Right lobe of liver (tissue), 6 donors: Measurements from ENCODE around the gene EDEM3. TPM values are rescaled to one million over a fixed set of nuclear protein-coding genes. Genes with fewer than 3 reads are reported as not detected.

Experiments
- ATAC-seq, 4 donors: fragments of 200-7000 bp; cut with Tn5 transposase; one replicate each; pipeline ENCODE4 v1.9.1; 2020; ENCODE audit warnings: mild to moderate bottlenecking in 4 of 4, moderate library complexity in 4 of 4
- DNase-seq, 3 donors: peaks; one replicate each; pipeline ENCODE4 v3.0.0-alpha.2; 2020
- H3K27ac ChIP-seq, 3 donors: fragments of 200-600 bp; one replicate each; pipeline ENCODE4 v1.8.0; 2022
- H3K27me3 ChIP-seq, 2 donors: fragments of 200-600 bp; one replicate each; pipeline ENCODE4 v1.8.0; 2022
- H3K36me3 ChIP-seq, 4 donors: fragments of 200-600 bp; sonication (generic) in 1 of 4; one replicate each; pipeline versions ENCODE4 v1.5.1 to v1.8.0; 2017 to 2022; ENCODE audit warnings: control low read depth in 1 of 4
- H3K4me1 ChIP-seq, 4 donors: fragments of 200-600 bp; sonication (generic) in 1 of 4; one replicate each; pipeline versions ENCODE4 v1.5.1 to v1.8.0; 2017 to 2022; ENCODE audit warnings: control low read depth in 1 of 4
- H3K4me3 ChIP-seq, 3 donors: fragments of 200-600 bp; one replicate each; pipeline ENCODE4 v1.8.0; 2022
- H3K9me3 ChIP-seq, 4 donors: fragments of 200-600 bp; sonication (generic) in 1 of 4; one replicate each; pipeline versions ENCODE4 v1.5.1 to v1.8.0; 2017 to 2022; ENCODE audit warnings: control low read depth in 1 of 4
- CTCF ChIP-seq, 4 donors: fragments of 200-600 bp in 3 of 4; fragments of 450-650 bp in 1 of 4; IDR thresholded peaks; one replicate each; pipeline versions ENCODE4 v1.5.1 to v1.8.0; 2016 to 2022; ENCODE audit warnings: antibody characterized with exemption in 4 of 4, mild to moderate bottlenecking in 2 of 4
- POLR2A ChIP-seq: fragments of 450-650 bp; IDR thresholded peaks from one replicate; pipeline ENCODE4 v1.6.1; 2017; ENCODE audit warnings: antibody characterized with exemption, mild to moderate bottlenecking
- WGBS: methylation state at CpG from one replicate; pipeline ENCODE4 v1.1.6; 2018; ENCODE audit warnings: low coverage, low lambda C conversion rate; ENCODE audit not compliant: insufficient coverage; ENCODE audit errors: missing lambda C conversion rate; 5-methylcytosine and 5-hydroxymethylcytosine counted together
- intact Hi-C, 2 donors: fragments of 100-400 bp; cut with DNase I; formaldehyde crosslinking; loops; one replicate each; pipeline versions ENCODE4 v1.11.2 to v1.14.1; 2022
- total RNA-seq, 6 experiments: library from RNA; depleted of rRNA in 2 of 6; stranded (reverse); fragments of >200 nt in 2 of 6; fragmentation: NEBNext Ultra II Directional in 3 of 6; extraction: Animal tissue kit (Norgen Biotek cat#: 25700) in 3 of 6; gene quantifications; one replicate each; pipeline versions ENCODE4 v1.1.0 to v1.2.4, GENCODE V29; 2016 to 2023
- donor health status: DM: no; HTN: yes; CAD: no.
- donor health status: DM: no; HTN: no; CAD: no.
- donor health status: DM: no; HTN: no; CAD: no.
- donor health status: DM: no; HTN: yes; CAD: no.
- donor health status: DM: no; HTN: yes; CAD: no.

The EDEM3 gene
- total RNA-seq, 6 experiments from 2014 or later = 18.5 to 36.4 (median 31.0) TPM

DNA sequence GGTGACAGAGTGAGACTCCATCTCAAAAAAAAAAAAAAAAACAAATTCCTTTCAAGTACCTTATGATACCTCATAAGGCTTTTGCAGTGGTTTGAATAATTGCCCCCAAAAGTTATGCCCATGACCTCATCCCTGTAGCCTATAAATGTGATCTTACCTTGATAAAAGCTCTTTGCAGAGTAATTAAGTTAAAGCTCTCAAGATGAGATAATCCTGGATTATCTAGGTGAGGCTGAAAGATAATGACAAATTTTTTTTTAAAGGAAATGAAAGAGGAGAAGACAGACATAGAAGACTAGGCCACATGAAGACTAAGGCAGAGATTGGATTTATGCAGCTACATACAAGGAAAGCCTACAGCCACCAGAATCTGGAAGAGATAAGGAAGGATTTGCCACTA lies 20.7 kb upstream of the EDEM3 start:
- intact Hi-C loops = no loop called here
- DNase-seq = no peak
- Histone ChIP-seq H3K9me3 (no peaks in the 10 kb centered on the region), H3K4me3 (no peak overlapping the region), H3K27ac (no peak overlapping the region), H3K4me1 (no peaks in the 10 kb centered on the region), H3K36me3 (no peaks in the 10 kb centered on the region), H3K27me3 (no peaks in the 10 kb centered on the region)
- ATAC-seq = no peak
- TF ChIP-seq POLR2A (no peak), CTCF (IDR thresholded peaks at IDR 0.05) (no peak)

DNA sequence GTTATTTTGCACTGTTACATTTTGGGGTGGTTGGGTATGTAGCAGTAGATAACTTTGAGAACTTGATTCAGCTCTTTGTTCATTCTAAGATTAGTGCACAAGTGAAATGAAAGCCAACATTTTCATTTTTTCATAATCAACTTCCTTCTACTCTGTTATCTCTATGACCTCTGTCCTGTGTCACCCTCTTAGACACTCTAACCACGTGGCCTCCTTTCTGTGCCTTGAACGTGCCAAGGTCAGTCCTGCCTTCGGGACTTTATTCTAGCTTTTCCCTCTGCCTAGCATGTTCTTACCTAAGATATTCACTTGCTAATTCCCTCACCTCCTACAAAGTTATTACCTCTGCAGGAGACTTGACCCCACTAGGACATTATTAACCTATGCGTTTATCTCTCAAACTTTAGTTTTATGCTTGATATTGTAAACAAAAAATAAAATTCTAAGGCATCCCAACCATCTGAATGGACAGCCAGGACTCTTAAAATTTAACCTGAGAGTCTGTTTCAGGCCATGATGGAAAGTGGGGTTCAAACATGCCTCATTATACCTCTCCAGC lies 19.2 kb upstream of the EDEM3 start:
- H3K9me3 ChIP-seq = no peaks in the 10 kb centered on the region
- no peaks in the 10 kb centered on the region for H3K27me3 ChIP-seq
- TF ChIP-seq POLR2A = no peak
- TF ChIP-seq CTCF (IDR thresholded peaks at IDR 0.05) = no peak
- no peak overlapping the region for H3K27ac ChIP-seq
- no peaks in the 10 kb centered on the region for H3K4me1 ChIP-seq
- no peaks in the 10 kb centered on the region for H3K36me3 ChIP-seq
- 35% methylated on average over 4 of the region's 4 CpGs for WGBS
- intact Hi-C loops = no loop called here
- ATAC-seq (peak; percentile 46 to 73 (median 51)), DNase-seq (no peak)
- H3K4me3 ChIP-seq = no peak overlapping the region

DNA sequence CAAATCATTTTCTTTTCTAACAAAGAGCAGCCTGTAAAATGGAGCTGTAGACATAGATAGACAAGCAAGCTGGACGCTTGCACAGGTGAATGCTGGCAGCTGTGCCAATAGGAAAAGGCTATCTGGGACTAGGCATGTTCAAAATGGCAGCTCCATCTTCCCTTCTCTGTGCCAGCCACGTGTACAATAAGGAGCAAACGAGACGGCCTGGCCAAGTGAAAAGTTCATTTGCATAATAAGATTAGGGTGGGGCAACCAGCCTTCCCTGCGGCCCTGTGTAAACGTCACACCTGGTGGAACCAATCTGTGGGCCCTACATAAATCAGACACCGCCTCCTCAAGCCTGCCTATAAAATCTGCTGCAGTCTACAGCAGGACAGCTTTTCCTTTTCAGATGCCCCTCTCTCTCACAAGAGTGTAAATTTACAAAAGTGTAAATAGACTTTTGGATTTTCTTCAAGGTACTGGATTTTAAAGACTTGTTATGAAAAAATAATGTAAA lies 16.6 kb upstream of the EDEM3 start:
- 91% methylated on average over 7 of the region's 7 CpGs for WGBS
- no peak for TF ChIP-seq POLR2A
- TF ChIP-seq CTCF (IDR thresholded peaks at IDR 0.05) = no peak
- no peaks in the 10 kb centered on the region for H3K4me1 ChIP-seq
- H3K27ac ChIP-seq = no peak overlapping the region
- no peaks in the 10 kb centered on the region for H3K27me3 ChIP-seq
- DNase-seq (no peak), ATAC-seq (no peak)
- H3K4me3 ChIP-seq = no peak overlapping the region
- H3K36me3 ChIP-seq = no peaks in the 10 kb centered on the region
- no peaks in the 10 kb centered on the region for H3K9me3 ChIP-seq
- intact Hi-C loops = no loop called here

- H3K27ac ChIP-seq = no peak overlapping the region
- H3K27me3 ChIP-seq = no peaks in the 10 kb centered on the region
- no peaks in the 10 kb centered on the region for H3K4me1 ChIP-seq
- no peaks in the 10 kb centered on the region for H3K9me3 ChIP-seq
- no peaks in the 10 kb centered on the region for H3K36me3 ChIP-seq
- intact Hi-C loops = no loop called here
- ATAC-seq (no peak), DNase-seq (no peak)
- TF ChIP-seq POLR2A (no peak), CTCF (IDR thresholded peaks at IDR 0.05) (no peak)
- no peak overlapping the region for H3K4me3 ChIP-seq
- WGBS = 88% methylated on average over 3 of the region's 4 CpGs
Measured at GRCh38 chr1:184770181-184770979, 15.7 kb upstream of the EDEM3 start.
